HEK293 (cell line): Measurements from ENCODE around the gene LAT.

Experiments
- EGR2 ChIP-seq: fragments of 450-650 bp; formaldehyde crosslinking; IDR thresholded peaks from 2 replicates; pipeline ENCODE4 v1.5.1; 2016; ENCODE audit warnings: low read depth, missing biosample characterization, missing genetic modification characterization
- GLIS1 ChIP-seq: fragments of 450-650 bp; formaldehyde crosslinking; IDR thresholded peaks from 2 replicates; pipeline ENCODE4 v1.5.1; 2016; ENCODE audit warnings: missing biosample characterization, missing genetic modification characterization
- GLIS2 ChIP-seq: fragments of 450-650 bp; formaldehyde crosslinking; IDR thresholded peaks from 2 replicates; pipeline ENCODE4 v1.5.1; 2016; ENCODE audit warnings: missing biosample characterization, missing genetic modification characterization
- KLF7 ChIP-seq: fragments of 450-650 bp; formaldehyde crosslinking; IDR thresholded peaks from 2 replicates; pipeline ENCODE4 v1.5.1; 2016; ENCODE audit warnings: missing biosample characterization, missing genetic modification characterization, borderline replicate concordance
- KLF8 ChIP-seq: fragments of 450-650 bp; formaldehyde crosslinking; IDR thresholded peaks from 2 replicates; pipeline ENCODE4 v1.5.1; 2016; ENCODE audit warnings: missing biosample characterization, missing genetic modification characterization
- KLF9 ChIP-seq: fragments of 450-650 bp; formaldehyde crosslinking; IDR thresholded peaks from 2 replicates; pipeline ENCODE4 v1.5.1; 2016; ENCODE audit warnings: missing biosample characterization, missing genetic modification characterization, low read depth
- PBX3 ChIP-seq: sonication (generic); formaldehyde crosslinking; IDR thresholded peaks from 2 replicates; pipeline ENCODE4 v1.8.1; 2022; ENCODE audit warnings: mild to moderate bottlenecking, moderate library complexity, missing genetic modification reagents
- SP7 ChIP-seq: fragments of 450-650 bp; formaldehyde crosslinking; IDR thresholded peaks from 2 replicates; pipeline ENCODE4 v1.5.1; 2016; ENCODE audit warnings: missing biosample characterization, missing genetic modification characterization
- YY1 ChIP-seq: fragments of 450-650 bp; formaldehyde crosslinking; IDR thresholded peaks from 2 replicates; pipeline ENCODE4 v1.5.1; 2018; ENCODE audit warnings: missing biosample characterization, missing genetic modification characterization
- ZBTB11 ChIP-seq: fragments of 450-650 bp; formaldehyde crosslinking; conservative IDR thresholded peaks from 2 replicates; pipeline ENCODE4 v1.5.1; 2016; ENCODE audit warnings: low read depth, missing biosample characterization, missing genetic modification characterization
- ZBTB17 ChIP-seq: fragments of 450-650 bp; formaldehyde crosslinking; IDR thresholded peaks from 2 replicates; pipeline ENCODE4 v1.5.1; 2016; ENCODE audit warnings: missing biosample characterization, missing genetic modification characterization
- ZBTB26 ChIP-seq: fragments of 450-650 bp; formaldehyde crosslinking; optimal IDR thresholded peaks from 2 replicates; pipeline ENCODE3; 2016; ENCODE audit warnings: missing biosample characterization, mild to moderate bottlenecking, missing genetic modification characterization
- ZBTB49 ChIP-seq: fragments of 450-650 bp; formaldehyde crosslinking; IDR thresholded peaks from 2 replicates; pipeline ENCODE4 v1.5.1; 2016; ENCODE audit warnings: missing biosample characterization, missing genetic modification characterization, low read depth
- ZEB2 ChIP-seq: fragments of 450-650 bp; formaldehyde crosslinking; IDR thresholded peaks from 2 replicates; pipeline ENCODE4 v1.5.1; 2016; ENCODE audit warnings: missing biosample characterization, missing genetic modification characterization
- ZFHX2 ChIP-seq: fragments of 450-650 bp; formaldehyde crosslinking; conservative IDR thresholded peaks from 2 replicates; pipeline ENCODE4 v1.5.1; 2016; ENCODE audit warnings: missing biosample characterization, missing genetic modification characterization
- ZNF10 ChIP-seq: fragments of 450-650 bp; formaldehyde crosslinking; IDR thresholded peaks from 2 replicates; pipeline ENCODE4 v1.5.1; 2017; ENCODE audit warnings: missing biosample characterization, missing genetic modification characterization
- ZNF132 ChIP-seq: fragments of 450-650 bp; formaldehyde crosslinking; IDR thresholded peaks from 2 replicates; pipeline ENCODE4 v1.5.1; 2017; ENCODE audit warnings: missing biosample characterization, missing genetic modification characterization, borderline replicate concordance
- ZNF202 ChIP-seq: fragments of 450-650 bp; formaldehyde crosslinking; IDR thresholded peaks from 2 replicates; pipeline ENCODE4 v1.5.1; 2016; ENCODE audit warnings: missing biosample characterization, missing genetic modification characterization, borderline replicate concordance
- ZNF335 ChIP-seq: fragments of 450-650 bp; formaldehyde crosslinking; conservative IDR thresholded peaks from 2 replicates; pipeline ENCODE4 v1.5.1; 2016; ENCODE audit warnings: missing biosample characterization, missing genetic modification characterization
- ZNF398 ChIP-seq: fragments of 450-650 bp; formaldehyde crosslinking; IDR thresholded peaks from 2 replicates; pipeline ENCODE4 v1.5.1; 2017; ENCODE audit warnings: missing biosample characterization, missing genetic modification characterization
- ZNF600 ChIP-seq: fragments of 450-650 bp; formaldehyde crosslinking; IDR thresholded peaks from 2 replicates; pipeline ENCODE4 v1.5.1; 2016; ENCODE audit warnings: missing biosample characterization, missing genetic modification characterization
- ZNF629 ChIP-seq: fragments of 450-650 bp; formaldehyde crosslinking; IDR thresholded peaks from 2 replicates; pipeline ENCODE4 v1.5.1; 2017; ENCODE audit warnings: missing biosample characterization, missing genetic modification characterization
- ZNF660 ChIP-seq: fragments of 450-650 bp; IDR thresholded peaks from 2 replicates; pipeline ENCODE4 v1.5.1; 2018; ENCODE audit warnings: missing biosample characterization, mild to moderate bottlenecking, missing genetic modification characterization
- ZNF677 ChIP-seq: fragments of 450-650 bp; IDR thresholded peaks from 2 replicates; pipeline ENCODE4 v1.5.0; 2018; ENCODE audit warnings: missing biosample characterization, mild to moderate bottlenecking, missing genetic modification characterization, moderate library complexity
- ZNF692 ChIP-seq: fragments of 450-650 bp; formaldehyde crosslinking; IDR thresholded peaks from 2 replicates; pipeline ENCODE4 v1.5.1; 2016; ENCODE audit warnings: missing biosample characterization, missing genetic modification characterization
- ZNF76 ChIP-seq: fragments of 450-650 bp; formaldehyde crosslinking; IDR thresholded peaks from 2 replicates; pipeline ENCODE4; 2016; ENCODE audit warnings: low read depth, missing biosample characterization, missing genetic modification characterization, borderline replicate concordance
- ZNF792 ChIP-seq: fragments of 450-650 bp; formaldehyde crosslinking; IDR thresholded peaks from 2 replicates; pipeline ENCODE4 v1.5.1; 2016; ENCODE audit warnings: missing biosample characterization, missing genetic modification characterization

Gene LAT

GRCh38 chr16:28950648-28951409 is 34.0 kb upstream of the LAT start, which contains the start of gene NFATC2IP (continued):
- peak; percentile 49; the same call in 1 of the 2 replicates for TF ChIP-seq ZNF692
- TF ChIP-seq ZNF792 (tag by site-specific recombination): 0 out of 2 replicates have a peak, but pooled peaks have one; percentile 10
- TF ChIP-seq ZNF335 (tag by site-specific recombination): peak; percentile 75
- peak; percentile 84; the same call in 1 of the 2 replicates for TF ChIP-seq ZBTB11
- TF ChIP-seq ZEB2: peak; percentile 46; the same call in 1 of the 2 replicates
- TF ChIP-seq GLIS2 (tag by site-specific recombination): peak; percentile 60
- peak; percentile 81 for TF ChIP-seq YY1
- TF ChIP-seq GLIS1 (tag by site-specific recombination): peak; percentile 50; the same call in 1 of the 2 replicates
- TF ChIP-seq KLF7 (tag by site-specific recombination): 0 out of 2 replicates have a peak, but pooled peaks have one; percentile 39
- TF ChIP-seq ZNF677 (tag by site-specific recombination): no peak
- peak; percentile 66 for TF ChIP-seq ZNF600 (tag by site-specific recombination)
- peak; percentile 61; the same call in 1 of the 2 replicates for TF ChIP-seq ZNF10
- peak; percentile 94 for TF ChIP-seq ZFHX2 (tag by site-specific recombination)
- peak; percentile 95 for TF ChIP-seq EGR2 (tag by site-specific recombination)
- TF ChIP-seq ZBTB17: peak; percentile 84
- peak; percentile 65 for TF ChIP-seq ZNF398 (tag by site-specific recombination)
- TF ChIP-seq ZNF132 (tag by site-specific recombination): no peak
- TF ChIP-seq ZNF76 (tag by site-specific recombination): peak; percentile 93
- peak; percentile 100 for TF ChIP-seq PBX3 (CRISPR knock-in tag)
- TF ChIP-seq KLF9 (tag by site-specific recombination): peak; percentile 54; the same call in 1 of the 2 replicates
- peak; percentile 64; the same call in 1 of the 2 replicates for TF ChIP-seq KLF8
- TF ChIP-seq ZNF629 (tag by site-specific recombination): peak; percentile 39; the same call in 1 of the 2 replicates
- peak; percentile 68 for TF ChIP-seq ZBTB26 (tag by site-specific recombination)
- TF ChIP-seq ZBTB49 (tag by site-specific recombination): no peak
- no peak for TF ChIP-seq ZNF202
- TF ChIP-seq ZNF660 (tag by site-specific recombination): 0 out of 2 replicates have a peak, but pooled peaks have one; percentile 24
- TF ChIP-seq SP7: peak; percentile 31; the same call in 1 of the 2 replicates
